Muscle layer of colon (tissue), 2 donors: ENCODE measurements around the gene AMHR2.
"Not testable (repeated sequence)": the region's sequence is repeated elsewhere in the genome, so short reads cannot be mapped to it uniquely, and the experiment has no call there.

ENCODE experiments used
- H3K27ac ChIP-seq: one replicate; pipeline ENCODE4 v1.7.0; 2013; ENCODE audit warnings: low read depth, mild to moderate bottlenecking, low read length, moderate library complexity
- H3K27me3 ChIP-seq, 2 donors: one replicate each; pipeline ENCODE4 v1.7.0; 2013; ENCODE audit warnings: low read length in 2 of 2, mild to moderate bottlenecking in 2 of 2; ENCODE audit not compliant: insufficient read depth in 2 of 2, control insufficient read depth in 1 of 2
- H3K36me3 ChIP-seq: one replicate; pipeline ENCODE4 v1.7.0; 2013; ENCODE audit warnings: mild to moderate bottlenecking, low read length; ENCODE audit not compliant: insufficient read depth
- H3K4me1 ChIP-seq: one replicate; pipeline ENCODE4 v1.7.0; 2013; ENCODE audit warnings: mild to moderate bottlenecking, low read length; ENCODE audit not compliant: insufficient read depth
- H3K4me3 ChIP-seq, 2 donors: one replicate each; pipeline ENCODE4 v1.7.0; 2013; ENCODE audit warnings: low read length in 2 of 2, low read depth in 1 of 2, mild to moderate bottlenecking in 1 of 2, moderate library complexity in 1 of 2
- H3K9ac ChIP-seq: one replicate; pipeline ENCODE4 v1.7.0; 2013; ENCODE audit warnings: low read length
- H3K9me3 ChIP-seq: one replicate; pipeline ENCODE4 v1.7.0; 2013; ENCODE audit warnings: mild to moderate bottlenecking, low read length
- donor health status: abdominal sarcoma.
- donor health status: Adenocarcinoma of cecum.

The AMHR2 gene

DNA sequence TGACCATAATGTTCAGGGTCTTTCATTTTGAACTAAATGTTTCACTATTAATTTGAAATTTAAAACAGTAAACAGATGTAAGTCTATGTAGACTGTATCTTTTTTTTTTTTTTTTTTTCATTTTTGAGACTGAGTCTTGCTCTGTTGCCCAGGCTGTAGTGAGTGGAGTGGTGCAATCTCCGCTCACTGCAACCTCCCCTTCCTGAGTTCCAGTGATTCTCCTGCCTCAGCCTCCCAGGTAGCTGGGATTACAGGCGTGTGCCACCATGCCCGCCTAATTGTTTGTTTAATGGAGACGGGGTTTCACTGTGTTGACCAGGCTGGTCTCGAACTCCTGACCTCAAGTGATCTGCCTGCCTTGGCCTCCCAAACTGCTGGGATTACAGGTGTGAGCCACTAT is 37.3 kb upstream of the AMHR2 start:
- H3K36me3 ChIP-seq: peaks cover 24% of the 10 kb centered on the region
- not testable (repeated sequence) for H3K27ac ChIP-seq, H3K9me3 ChIP-seq, H3K27me3 ChIP-seq
- peak overlapping the region; percentile 57 for H3K9ac ChIP-seq
- peak overlapping the region in 1 of 2 donors; percentile 14 for H3K4me3 ChIP-seq
- H3K4me1 ChIP-seq: peaks cover 75% of the 10 kb centered on the region

DNA sequence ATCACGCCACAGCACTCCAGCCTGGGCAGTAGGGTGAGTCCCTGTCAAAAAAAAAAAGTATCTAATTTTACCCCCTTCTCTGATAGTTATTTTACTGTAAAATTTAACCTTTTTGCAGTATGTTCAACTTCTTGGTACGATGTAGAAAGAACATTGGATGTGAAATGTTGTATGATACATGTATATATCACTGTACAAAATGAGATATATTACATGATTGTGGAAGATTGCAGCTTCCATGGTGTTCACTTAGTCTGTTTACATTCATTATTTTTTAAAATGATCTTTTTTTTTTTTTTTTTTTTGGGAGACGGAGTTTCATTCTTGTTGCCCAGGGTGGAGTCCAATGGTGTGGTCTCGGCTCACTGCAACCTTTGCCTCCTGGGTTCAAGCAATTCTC is 34.7 kb upstream of the AMHR2 start:
- no peak overlapping the region for H3K4me3 ChIP-seq
- H3K36me3 ChIP-seq: no peaks in the 10 kb centered on the region
- no peak overlapping the region for H3K9ac ChIP-seq
- H3K4me1 ChIP-seq: peaks cover 58% of the 10 kb centered on the region
- peak overlapping the region; percentile 61 for H3K27ac ChIP-seq
- no peaks in the 10 kb centered on the region for H3K9me3 ChIP-seq
- no peaks in the 10 kb centered on the region for H3K27me3 ChIP-seq

DNA sequence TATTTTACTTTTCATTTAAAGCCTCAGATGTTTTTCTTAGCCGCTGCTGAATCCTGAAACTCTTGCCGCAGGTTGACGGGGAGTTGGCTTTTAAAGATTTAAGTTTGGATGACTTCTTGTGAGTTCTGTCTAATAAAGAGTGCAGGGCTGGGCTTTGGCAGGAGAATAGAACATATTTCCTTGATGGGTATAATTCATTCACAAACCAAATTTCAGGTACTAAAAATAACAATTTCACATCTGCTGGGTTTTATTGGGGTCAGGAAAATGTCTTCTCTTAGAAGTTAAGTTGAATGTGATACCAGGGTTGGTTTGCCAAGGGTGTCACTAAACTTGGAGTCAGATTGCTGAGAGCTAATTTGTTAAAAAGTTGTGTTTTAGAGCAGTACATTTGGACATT is 34.0 kb upstream of the AMHR2 start:
- Histone ChIP-seq H3K27ac (peak overlapping the region; percentile 61), H3K9me3 (no peaks in the 10 kb centered on the region), H3K4me3 (peak overlapping the region in 1 of 2 donors; percentile 27), H3K27me3 (no peaks in the 10 kb centered on the region), H3K36me3 (no peaks in the 10 kb centered on the region), H3K4me1 (peaks cover 53% of the 10 kb centered on the region), H3K9ac (no peak overlapping the region)

DNA sequence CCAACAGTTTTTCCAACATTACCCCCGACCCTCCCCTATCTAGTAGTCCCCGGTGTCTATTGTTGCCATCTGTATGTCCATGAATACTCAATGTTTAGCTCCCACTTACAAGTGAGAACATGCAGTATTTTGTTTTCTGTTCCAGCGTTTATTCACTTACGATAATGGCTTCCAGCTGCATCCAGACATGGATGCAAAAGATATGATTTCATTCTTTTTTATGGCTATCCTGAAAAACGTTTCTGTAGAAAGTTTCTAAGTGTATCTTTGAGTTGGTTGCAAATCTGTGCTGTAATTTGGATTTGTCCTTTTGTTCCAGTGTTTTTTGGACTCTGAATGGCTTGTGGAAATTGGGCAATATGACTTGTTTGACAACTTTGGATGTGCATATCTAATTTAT is 31.9 kb upstream of the AMHR2 start:
- Histone ChIP-seq H3K4me1 (peaks cover 42% of the 10 kb centered on the region), H3K9ac (no peak overlapping the region), H3K4me3 (no peak overlapping the region), H3K27me3 (no peaks in the 10 kb centered on the region), H3K9me3 (no peaks in the 10 kb centered on the region), H3K36me3 (no peaks in the 10 kb centered on the region), H3K27ac (no peak overlapping the region)

DNA sequence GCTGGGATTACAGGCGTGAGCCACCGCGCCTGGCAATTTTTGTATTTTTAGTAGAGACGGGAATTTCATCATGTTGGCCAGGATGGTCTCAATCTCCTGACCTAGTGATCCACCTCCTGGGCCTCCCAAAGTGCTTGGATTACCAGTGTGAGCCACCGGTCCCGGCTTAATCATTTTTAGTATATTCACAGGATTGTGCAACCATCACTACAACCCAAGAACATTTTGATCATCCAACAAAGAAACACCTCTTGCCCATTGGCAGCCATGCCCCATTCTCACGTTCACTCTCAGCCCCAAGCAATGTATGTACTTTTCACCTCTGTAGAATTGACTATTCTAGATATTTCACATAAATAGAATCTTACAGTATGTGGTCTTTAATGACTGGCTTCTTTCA is 23.8 kb upstream of the AMHR2 start:
- H3K27me3 ChIP-seq: no peaks in the 10 kb centered on the region
- no peaks in the 10 kb centered on the region for H3K36me3 ChIP-seq
- H3K4me1 ChIP-seq: peaks cover 9% of the 10 kb centered on the region
- H3K9me3 ChIP-seq: no peaks in the 10 kb centered on the region
- no peak overlapping the region for H3K9ac ChIP-seq
- no peak overlapping the region for H3K4me3 ChIP-seq
- no peak overlapping the region for H3K27ac ChIP-seq

DNA sequence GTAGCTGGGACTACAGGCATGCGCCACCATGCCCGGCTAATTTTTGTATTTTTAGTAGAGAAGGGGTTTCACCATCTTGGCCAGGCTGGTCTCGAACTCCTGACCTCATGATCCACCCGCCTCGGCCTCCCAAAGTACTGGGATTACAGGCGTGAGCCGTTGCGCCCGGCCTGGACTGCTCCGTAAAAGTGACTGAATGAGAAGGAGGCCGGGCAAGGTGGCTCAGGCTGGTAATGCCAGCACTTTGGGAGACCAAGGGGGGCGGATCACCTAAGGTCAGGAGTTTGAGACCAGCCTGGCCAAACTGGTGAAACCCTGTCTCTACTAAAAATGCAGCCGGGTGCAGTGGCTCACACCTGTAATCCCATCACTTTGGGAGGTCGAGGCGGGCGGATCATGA is 21.3 kb upstream of the AMHR2 start:
- not testable (repeated sequence) for H3K27ac ChIP-seq, H3K9ac ChIP-seq, H3K27me3 ChIP-seq, H3K4me3 ChIP-seq, H3K36me3 ChIP-seq, H3K9me3 ChIP-seq, H3K4me1 ChIP-seq

DNA sequence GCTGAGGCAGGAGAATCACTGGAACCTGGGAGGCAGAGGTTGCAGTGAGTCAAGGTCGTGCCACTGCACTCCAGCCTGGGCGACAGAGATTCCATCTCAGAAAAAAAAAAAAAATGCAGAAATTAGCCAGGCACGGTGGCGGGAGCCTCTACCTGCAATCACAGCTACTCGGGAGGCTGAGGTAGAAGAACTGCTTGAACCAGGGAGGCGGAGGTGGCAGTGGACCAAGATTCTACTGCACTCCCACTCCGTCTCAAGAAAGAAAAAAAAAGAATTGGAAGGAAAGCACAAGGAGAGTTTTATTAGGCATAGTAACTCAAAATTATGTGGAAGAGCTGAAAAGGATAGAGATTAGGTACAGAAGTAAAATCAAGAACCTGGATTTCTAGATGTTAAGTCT is 20.8 kb upstream of the AMHR2 start:
- H3K36me3 ChIP-seq: no peaks in the 10 kb centered on the region
- H3K27me3 ChIP-seq: no peaks in the 10 kb centered on the region

DNA sequence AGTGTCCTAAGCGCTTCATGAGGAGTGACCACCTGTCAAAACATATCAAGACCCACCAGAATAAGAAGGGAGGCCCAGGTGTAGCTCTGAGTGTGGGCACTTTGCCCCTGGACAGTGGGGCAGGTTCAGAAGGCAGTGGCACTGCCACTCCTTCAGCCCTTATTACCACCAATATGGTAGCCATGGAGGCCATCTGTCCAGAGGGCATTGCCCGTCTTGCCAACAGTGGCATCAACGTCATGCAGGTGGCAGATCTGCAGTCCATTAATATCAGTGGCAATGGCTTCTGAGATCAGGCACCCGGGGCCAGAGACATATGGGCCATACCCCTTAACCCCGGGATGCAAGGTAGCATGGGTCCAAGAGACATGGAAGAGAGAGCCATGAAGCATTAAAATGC is 12.7 kb upstream of the AMHR2 start:
- Histone ChIP-seq H3K4me3 (no peak overlapping the region), H3K27ac (no peak overlapping the region), H3K36me3 (peaks cover 32% of the 10 kb centered on the region)

More for the DNA sequence above, 20.8 kb upstream of the AMHR2 start:
- Histone ChIP-seq H3K9me3 (no peaks in the 10 kb centered on the region), H3K4me1 (peaks cover 9% of the 10 kb centered on the region), H3K27ac (no peak overlapping the region), H3K4me3 (no peak overlapping the region), H3K9ac (no peak overlapping the region)

DNA sequence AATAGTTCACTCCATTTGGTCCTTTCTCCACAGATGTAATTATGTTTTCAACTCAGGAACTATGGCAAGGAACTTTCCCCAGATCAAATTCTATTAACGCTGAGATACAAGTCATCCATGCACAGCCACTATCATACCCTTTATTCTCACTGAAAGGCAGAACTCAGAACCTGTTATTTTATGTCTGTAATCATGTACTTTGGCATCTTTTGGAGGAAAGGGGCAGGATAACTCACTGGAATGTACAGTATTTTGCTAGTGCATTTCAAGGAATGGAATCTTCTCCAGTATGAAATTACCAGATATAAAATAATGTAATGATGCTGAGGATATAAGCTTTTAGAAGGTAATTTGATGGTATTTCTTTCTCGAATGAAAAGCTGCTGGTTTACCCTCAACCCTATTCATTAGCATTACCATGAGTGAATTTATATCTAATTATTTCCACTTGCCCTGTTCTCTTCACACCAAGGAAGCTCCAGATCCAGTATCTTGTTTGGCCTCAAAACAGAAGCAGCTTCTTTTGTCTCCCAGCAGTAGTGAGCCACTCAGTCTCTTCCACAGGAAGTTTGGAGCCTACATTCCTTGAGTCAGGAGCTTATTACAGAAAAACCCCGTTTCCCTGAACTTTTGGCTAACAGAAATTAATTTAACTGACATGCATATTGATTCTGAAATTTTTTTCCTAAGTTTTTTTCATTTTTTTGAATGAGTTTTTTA is 10.0 kb upstream of the AMHR2 start:
- H3K4me1 ChIP-seq: peaks cover 42% of the 10 kb centered on the region
- no peaks in the 10 kb centered on the region for H3K27me3 ChIP-seq
- no peak overlapping the region for H3K4me3 ChIP-seq
- no peak overlapping the region for H3K9ac ChIP-seq
- H3K27ac ChIP-seq: peak overlapping the region; percentile 53
- H3K9me3 ChIP-seq: no peaks in the 10 kb centered on the region
- H3K36me3 ChIP-seq: peaks cover 32% of the 10 kb centered on the region

More for the DNA sequence above, 12.7 kb upstream of the AMHR2 start:
- H3K4me1 ChIP-seq: peaks cover 41% of the 10 kb centered on the region
- no peaks in the 10 kb centered on the region for H3K9me3 ChIP-seq
- no peaks in the 10 kb centered on the region for H3K27me3 ChIP-seq
- no peak overlapping the region for H3K9ac ChIP-seq

DNA sequence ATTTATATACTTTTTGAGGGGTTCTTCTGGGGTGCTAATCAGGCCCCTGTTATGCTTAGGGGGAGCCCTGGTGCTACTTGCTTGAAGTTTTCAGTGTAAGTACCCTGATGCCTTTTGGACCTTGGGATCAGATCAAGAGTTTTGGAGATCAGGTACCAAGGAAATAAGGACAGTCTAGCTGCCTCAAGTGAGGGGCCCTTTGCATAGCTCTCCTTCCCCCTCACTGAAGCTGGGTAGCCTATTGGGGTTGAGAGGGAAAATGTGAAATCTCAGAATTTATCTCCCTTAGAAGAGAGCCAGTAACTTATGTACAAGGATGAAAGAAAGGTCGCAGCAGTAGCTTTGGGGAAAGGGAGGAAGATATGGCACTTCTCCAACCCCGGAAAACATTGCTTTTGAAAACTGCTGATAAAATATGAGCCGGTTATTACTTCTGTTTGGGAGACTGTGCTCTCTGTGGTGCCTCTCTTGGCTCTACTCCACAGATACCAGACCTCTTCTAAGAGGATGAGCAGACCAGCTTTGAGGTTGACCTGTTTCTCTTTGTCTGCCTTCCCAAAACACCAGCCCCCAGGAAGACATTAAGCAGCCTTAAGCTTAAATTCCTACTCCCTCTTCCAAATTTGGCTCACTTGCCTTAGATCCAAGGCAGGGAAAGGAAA is 8.8 kb upstream of the AMHR2 start:
- H3K27me3 ChIP-seq: no peaks in the 10 kb centered on the region
- H3K27ac ChIP-seq: peak overlapping the region; percentile 49
- no peak overlapping the region for H3K4me3 ChIP-seq
- peaks cover 42% of the 10 kb centered on the region for H3K4me1 ChIP-seq
- H3K9me3 ChIP-seq: no peaks in the 10 kb centered on the region
- H3K36me3 ChIP-seq: peaks cover 20% of the 10 kb centered on the region
- no peak overlapping the region for H3K9ac ChIP-seq

DNA sequence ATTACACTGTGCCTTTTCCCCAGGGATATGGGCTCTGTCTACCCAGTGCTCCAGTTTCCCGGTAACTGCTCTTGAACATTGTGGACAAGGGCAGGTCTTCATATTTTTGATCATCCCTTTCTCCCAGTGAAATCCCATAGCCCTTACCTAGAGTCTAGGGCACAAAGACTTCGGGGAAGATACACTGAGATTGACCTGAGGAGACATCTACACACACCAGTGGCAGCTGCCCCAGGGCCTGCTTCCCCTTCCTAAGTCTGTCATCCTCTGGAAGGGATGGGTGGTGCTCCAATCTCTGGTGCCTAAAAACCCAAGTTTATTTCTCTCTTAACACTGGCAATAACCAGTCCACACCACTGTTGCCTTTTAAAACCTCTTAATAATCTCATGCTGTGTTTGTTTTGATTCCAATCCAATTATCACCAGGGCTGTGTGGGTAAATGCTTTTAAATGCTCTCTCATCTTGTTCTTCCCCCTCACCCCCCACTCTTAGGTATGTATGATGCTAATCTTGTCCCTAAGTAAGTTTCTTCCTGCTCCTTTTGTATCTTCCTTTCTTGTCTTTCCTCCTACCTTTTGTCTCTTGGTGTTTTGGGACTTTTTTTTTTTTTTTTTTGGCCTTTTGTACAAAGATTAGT is 7.8 kb upstream of the AMHR2 start:
- Histone ChIP-seq H3K27ac (peak overlapping the region; percentile 49), H3K36me3 (peaks cover 13% of the 10 kb centered on the region), H3K4me1 (peaks cover 42% of the 10 kb centered on the region)
- H3K9ac ChIP-seq, H3K9me3 ChIP-seq, H3K27me3 ChIP-seq, H3K4me3 ChIP-seq: not testable (repeated sequence)
